ENCODE measurements around the gene ECT2.

DNA sequence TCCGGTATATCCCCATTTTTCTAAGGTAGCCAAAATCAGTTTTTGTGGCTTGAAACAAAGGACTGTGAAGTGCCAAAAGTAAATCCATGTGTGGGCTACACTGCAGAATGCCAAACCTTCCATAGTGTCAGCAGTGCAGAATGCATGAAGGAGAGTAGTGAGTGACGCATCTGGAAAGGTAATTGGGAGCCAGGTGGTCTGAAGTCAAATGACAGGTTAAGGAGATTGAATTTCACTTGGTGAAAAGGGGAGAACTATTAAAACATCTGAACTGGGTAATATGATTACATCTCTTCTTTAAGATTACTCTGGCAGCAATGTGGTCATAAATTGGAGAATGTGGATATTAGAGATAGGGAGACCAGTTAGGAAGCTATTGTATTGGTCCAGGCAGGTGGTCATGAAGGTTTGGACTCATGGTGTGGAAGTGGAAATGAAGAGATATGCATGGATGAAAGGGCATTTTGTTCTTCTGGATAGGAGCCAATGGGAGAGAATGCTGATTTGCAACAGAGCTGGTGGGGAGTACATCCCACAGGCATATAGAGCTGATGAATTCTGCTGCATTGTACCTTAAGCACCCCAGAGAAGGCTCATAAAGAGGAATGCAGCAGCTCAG lies 118.2 kb downstream of the ECT2 start:
- TF ChIP-seq GATA2 (IDR thresholded peaks at IDR 0.05; ENCODE audit: low read depth, low read length) (no peak), GATA3 (IDR thresholded peaks at IDR 0.05; ENCODE audit: low read depth, low read length) (no peak)
